Activated naive CD4-positive, alpha-beta T cell (primary cell): ENCODE measurements around the gene SPR.

ENCODE experiments used
- DNase-seq, 4 experiments: peaks; one replicate each; lab custom pipeline; 2025; lab: John Stamatoyannopoulos, UW

Gene SPR

DNA sequence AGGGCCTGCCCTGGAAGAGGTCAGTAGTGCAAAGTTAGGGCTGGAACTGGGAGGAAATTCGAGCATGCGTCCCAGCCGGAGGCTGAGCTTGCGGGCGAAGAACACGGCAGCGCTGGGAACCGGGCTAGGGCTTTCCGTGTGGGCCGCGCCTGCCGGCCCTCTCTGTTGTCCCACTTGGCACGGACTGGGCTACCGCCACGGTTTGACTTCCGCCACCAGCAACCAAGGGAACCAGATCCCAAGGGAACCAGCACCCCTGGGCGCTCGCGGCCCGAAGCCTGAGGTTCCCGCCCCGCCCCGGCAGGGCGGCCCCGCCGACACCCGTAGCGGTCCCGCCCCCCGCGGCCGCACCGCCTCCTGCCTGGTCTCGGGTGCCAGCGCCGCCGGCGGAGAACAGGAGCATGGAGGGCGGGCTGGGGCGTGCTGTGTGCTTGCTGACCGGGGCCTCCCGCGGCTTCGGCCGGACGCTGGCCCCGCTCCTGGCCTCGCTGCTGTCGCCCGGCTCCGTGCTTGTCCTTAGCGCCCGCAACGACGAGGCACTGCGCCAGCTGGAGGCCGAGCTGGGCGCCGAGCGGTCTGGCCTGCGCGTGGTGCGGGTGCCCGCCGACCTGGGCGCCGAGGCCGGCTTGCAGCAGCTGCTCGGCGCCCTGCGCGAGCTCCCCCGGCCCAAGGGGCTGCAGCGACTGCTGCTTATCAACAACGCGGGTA is at the start of gene SPR:
Gene SPR, plus strand, starts transcription at position 377 of the 708 bp plus-strand sequence. Its CDS starts 25 bp downstream, at position 402.
- DNase-seq, result peak in 1 of 4 experiments; percentile 43

- no peak for DNase-seq
These were observed 47.1 kb upstream of the SPR start for GRCh38 chr2:72840066-72840465.

- no peak for DNase-seq
These were observed 45.6 kb upstream of the SPR start for GRCh38 chr2:72841462-72842125.

- DNase-seq, result no peak
These were observed 43.9 kb upstream of the SPR start for GRCh38 chr2:72843301-72843700.

DNA sequence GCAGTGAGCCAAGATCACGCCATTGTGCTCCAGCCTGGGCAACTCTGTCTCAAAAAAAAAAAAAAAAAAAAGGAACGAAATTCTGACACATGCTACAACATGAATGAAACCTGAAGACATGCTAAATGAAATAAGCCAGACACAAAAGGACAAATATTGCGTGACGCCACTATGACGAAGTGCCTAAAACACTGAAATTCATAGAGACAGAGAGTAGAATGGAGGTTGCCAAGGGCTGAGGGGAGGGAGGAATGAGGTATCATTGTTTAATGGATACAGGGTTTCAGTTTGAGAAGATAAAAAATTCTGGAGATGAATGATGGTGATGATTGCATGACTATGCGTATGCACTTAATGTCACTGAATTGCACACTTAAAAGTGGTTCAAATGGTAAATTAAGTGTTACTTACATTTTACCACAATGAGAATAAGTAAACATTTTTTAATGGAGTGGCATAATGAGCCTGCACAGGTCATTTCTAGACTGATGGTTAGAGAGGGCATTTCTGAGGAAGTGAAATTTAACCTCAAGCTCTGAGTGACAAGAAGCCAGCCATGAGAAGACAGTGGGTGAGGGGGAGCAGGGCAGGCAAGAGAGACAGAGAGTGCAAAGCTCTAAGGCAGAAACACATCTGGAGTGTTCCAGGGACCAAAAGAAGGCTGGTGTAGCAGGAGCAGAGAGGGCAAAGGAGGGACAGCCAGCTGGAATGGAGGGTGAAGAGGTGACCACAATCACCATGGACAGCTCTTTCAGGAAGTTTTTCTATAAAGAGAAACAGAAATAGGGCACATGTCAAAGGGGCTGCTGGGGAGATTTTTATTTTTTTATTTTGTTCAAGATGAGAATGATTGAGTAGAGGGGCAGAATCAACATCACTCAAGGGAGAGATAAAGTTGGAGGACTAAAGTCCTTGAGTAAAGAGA is 40.8 kb upstream of the SPR start:
- no peak for DNase-seq

DNA sequence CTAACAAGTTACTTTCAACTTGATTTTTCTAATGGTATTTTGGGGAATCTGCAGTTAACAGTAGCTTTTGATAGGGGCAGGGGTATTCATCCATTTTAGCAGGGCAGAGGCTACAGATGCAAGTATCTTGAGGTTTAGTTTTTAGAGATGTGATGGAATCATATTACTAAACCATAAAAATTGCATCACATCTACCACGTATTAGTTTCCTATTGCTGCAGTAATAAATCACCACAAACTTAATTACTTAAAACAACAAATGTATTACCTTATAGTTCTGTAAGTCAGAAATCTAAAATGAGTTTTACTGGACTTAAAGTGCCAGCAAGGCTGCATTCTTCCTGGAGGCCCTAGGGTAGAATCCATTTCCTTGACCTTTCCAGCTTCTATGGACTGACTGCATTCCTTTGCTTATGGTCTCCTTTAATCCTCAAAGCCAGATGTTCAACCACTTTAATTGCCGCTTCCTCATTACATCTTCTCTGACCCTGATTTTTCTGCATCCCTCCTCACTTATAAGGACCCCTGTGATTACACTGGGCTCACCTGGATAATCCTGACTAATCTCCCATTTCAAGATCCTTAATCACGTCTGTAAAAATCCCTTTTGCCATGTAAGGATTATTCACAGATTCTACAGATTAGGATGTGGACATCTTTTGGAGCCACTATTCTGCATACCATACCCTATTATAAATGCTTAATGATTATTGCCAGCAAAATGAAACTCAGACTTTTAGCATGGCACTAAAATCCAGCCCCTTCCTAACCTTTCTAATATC is 39.5 kb upstream of the SPR start:
- no peak for DNase-seq

- no peak for DNase-seq
These were observed 38.6 kb upstream of the SPR start for GRCh38 chr2:72848436-72849137.

- DNase-seq, result no peak
These were observed 38.1 kb upstream of the SPR start for GRCh38 chr2:72849138-72849462.

- no peak for DNase-seq
These were observed 35.9 kb upstream of the SPR start for GRCh38 chr2:72851333-72851732.

- peak in 2 of 4 experiments; percentile 17 to 24 for DNase-seq
These were observed 27.4 kb upstream of the SPR start for GRCh38 chr2:72859831-72860262.

DNA sequence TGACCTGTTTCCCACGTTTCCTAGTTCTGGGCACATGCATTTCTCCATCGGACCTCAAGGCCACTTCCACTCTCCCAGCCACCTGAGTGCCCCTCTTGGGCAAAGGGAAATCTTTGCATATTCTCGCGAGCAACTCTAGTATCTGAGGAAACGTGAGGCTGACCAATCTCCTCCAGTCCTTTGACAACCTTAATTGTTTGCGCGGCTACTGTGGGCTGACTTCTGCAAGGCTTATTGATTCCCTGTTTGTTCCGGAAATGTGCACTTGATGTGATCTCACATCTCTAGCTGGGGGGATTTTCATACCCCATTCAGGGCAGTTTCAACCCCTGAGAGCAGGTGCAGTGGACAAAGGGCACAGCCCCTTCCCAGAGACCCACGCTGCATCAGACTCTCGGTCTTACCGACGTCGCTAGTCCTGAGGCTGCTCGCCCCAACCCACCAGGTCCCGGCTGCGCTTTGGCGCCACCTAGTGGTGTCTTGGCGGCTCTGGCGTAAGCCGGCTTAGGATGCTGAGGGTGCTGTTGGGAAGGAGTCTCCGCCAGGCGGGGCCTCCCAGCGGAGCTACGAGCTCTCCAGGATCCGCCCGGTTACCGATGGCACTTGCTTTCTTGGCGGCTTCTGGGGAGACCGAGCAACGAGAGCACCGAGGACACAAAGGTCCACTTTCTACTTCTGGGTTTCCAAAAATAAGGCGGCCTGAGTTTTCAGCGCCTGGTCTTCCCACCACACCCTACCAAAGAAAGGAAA is 24.8 kb upstream of the SPR start:
- peak; percentile 70 to 81 (median 76) for DNase-seq

GRCh38 chr2:72863046-72863445 is 24.2 kb upstream of the SPR start:
- no peak for DNase-seq

- no peak for DNase-seq
These were observed 22.7 kb upstream of the SPR start for GRCh38 chr2:72864500-72864899.

DNA sequence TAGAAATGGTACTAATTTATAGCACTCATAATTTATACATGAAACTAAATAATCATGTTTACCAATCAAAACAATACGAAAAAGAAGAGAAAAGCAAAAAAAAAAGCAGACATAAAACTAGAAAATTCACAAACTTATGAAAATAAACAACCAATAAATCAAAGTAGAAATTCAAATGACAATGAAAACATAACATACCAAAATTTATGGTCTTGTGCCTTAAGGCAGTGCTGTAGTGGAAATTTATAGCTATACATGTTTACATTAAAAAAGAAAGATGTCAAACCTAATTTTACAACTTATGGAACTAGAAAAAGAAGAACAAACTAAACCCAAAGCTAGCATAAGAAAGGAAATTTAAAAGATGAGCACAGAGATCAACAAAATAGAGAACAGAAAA is 16.1 kb upstream of the SPR start:
- no peak for DNase-seq

GRCh38 chr2:72871880-72872279 is 15.3 kb upstream of the SPR start:
- DNase-seq, result no peak

DNA sequence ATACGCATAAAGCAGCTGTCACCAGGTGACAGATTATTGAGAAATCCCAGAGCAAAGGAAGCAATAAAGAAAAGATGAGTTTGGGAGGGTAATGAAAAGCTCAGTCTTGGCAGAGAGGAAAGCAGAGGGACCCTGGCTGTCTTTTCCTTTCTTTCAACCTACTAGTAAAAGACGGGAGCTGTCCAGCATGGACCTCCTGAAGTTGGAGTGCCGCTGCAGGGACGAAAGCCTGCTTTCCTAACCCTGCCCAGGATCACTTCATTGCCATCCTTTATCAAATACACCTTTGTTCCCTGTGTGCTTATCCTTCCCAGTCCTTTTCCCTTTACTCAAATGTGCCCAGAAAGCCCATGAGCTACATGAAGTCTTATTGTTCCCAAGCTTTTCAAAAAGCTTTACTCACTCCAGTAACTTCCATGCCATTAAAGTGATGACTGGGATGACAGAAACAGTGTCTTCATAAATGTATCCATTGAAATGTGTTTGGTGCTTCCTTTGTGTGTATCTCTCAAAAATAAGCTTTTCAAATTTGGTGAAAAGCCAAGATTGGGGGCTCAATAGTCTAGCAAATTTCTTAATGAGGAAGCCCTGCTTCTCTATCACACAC is 3.7 kb upstream of the SPR start:
- DNase-seq, result peak in 1 of 4 experiments; percentile 8

DNA sequence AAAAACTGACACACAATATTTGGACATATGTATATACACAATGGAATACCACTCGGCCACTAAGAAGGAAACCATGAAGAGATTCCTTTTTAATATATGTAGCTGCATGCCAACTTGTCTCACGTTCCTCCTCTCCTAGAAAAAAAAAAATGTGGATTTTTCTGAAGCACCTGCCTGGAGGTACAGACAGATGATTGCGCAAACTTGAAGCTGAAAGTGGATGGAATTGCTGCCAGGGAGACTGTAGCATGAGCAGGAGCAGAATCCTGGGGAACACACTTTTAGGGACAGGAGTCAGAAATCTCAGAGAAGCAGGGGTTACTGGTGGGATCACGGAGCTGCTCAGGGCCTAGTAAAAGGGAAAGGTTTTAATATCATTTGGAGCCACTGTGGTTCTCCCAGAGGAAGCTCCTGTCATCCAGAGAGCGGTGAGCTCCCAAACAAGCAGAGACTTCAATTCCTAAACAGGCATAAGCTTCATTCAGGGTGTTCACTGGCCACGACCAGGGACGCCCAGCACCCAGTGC is 640 bp upstream of the SPR start:
- no peak for DNase-seq

GRCh38 chr2:72887740-72888437 is 681 bp downstream of the SPR start:
- peak in 2 of 4 experiments; percentile 21 to 29 for DNase-seq
